A172 (cell line): ENCODE data around the gene RTL10. TPM values are rescaled to one million over a fixed set of nuclear protein-coding genes. Genes with fewer than 3 reads are reported as not detected.
"Not testable (repeated sequence)": the region's sequence is repeated elsewhere in the genome, so short reads cannot be mapped to it uniquely, and the experiment has no call there.

ENCODE experiments used
- DNase-seq: peaks from one replicate; pipeline ENCODE4 v3.0.0-alpha.2; 2015; ENCODE audit warnings: low spot score
- total RNA-seq: library from RNA; depleted of rRNA; stranded (reverse); fragments of >200 nt; shearing (Covaris generic); gene quantifications from 2 replicates; pipeline ENCODE4 v1.2.3, GENCODE V29; 2014

RTL10 gene
- total RNA-seq, 1 experiment from 2014 or later, result 11.7 TPM

DNA sequence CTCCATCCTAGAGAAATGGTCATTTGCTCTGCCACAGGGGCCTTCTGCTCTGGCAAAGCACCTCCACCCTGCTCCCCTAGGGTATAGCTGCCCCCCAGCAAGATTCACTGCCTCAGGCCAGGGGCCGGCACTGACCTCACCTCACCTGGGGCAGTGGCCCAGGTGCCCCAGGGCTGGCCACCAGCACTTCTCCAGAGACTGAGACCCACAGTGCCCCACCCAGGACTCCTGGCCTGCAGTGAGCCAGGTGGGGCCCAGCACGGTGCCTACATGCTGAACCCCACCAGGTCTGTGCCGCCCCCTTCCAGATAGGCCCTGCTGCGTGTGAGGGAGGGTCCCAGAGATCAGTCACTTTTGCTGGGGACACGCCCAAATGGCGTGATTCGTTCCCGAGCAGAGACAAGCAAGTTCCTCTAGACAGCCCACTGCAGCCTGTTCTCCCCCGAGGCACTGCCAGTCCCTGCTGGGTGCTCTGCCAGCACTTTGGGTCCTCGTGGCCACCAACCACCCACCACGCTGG, 10.8 kb downstream of the RTL10 start:
- DNase-seq, result no peak

DNA sequence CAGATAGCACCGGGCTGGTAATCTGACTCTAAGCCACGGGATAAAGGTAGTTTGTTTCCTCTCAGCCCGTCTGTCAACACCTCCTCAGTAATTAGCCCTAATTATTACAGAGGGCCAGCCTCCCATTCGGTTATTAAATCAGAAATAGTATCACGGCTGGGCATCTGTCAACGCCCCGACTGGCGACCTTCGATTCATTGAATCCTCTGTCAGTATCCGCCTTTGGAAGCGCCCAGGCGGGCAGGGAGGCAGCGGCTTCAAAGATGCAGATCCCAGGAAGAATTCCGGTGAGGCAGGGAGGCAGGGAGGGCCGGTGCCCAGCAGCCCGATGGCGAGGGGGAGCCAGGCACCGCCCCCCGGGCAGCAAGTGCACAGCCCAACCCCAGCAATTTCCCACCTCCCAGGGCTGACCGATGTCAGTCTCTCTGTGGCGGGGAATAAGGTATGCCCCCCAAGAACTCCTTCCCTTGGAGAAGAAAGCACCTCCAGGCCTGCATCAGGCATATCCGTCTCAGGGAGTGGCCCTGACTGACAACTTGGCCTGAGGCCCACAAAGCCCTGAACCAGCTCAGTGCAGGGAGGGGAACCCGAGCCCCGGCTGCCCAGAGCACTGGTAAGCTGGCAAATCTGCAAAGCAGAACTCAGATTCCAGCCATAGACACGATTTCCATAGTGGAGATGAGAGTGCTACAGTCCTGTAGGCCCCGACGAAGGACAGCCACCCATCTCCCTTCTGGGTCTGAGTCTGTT, 11.4 kb downstream of the RTL10 start:
- no peak for DNase-seq

DNA sequence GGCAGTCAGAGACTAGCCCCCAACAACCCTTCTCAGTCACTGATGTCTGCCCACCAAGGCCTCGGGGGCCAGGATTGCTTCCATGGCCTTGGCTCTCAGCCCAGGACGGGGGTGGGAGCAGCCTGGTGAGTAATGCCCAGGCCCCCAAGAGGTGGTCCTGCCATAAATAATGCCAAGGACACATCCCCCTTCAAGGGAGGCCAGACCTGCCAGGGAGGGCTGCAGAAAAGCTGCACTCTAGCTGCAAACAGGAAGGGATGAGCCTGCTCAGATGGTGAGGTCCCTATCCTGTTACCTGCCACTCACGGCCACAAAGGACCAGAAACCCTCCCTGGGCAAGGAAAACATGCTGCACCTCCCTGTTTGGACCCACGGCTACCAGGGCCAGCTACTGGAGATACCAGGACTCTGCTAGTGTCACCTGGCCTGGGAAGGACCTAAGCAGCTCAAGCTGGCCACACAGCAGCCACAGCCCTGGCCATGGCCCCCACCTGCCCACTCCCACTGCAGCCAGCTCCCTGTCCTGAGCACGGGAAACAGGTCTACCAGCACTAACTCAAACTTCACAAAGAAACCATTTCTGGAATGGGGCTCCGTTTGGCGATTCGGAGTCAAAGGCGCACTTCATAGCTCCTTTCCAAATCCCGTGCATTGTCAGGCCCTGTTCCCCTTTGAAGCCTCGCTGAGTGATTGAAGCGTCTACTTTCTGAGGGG, 12.1 kb downstream of the RTL10 start:
- DNase-seq, result no peak

DNA sequence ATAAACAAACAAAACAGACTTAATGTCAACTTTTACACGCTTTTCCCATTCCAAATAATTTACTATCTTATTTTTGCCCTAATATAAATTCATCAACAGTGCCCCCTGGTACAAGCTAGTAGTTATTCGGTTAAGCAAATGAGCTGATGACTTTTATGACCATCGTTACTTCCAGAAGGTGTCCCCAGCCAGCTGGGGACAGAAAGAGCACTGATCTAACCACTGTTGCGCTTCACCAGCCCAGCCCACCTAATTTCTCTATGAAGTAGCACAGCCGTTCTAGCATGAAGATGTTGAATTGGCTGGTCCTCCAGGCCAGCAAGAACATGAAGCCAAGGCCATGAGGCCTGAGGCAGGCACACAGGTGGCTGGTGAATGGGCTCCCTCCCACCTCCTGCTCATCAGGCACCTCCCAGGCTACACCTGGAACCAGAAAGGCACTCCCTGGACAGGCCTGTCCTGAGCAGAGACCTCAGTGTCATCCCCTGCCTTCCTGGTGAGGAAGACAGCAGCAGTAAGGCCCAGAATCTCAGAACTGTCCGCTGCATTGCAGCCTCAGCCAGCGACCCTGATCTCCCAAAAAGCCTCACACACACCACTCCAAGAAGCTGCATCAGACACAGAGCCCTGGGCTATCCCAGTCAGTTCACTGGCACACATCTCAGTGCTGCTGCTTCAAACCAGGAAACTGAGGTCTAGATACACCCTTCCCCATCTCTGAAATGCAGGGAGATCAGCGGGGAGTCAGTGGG, 12.9 kb downstream of the RTL10 start:
- no peak for DNase-seq

DNA sequence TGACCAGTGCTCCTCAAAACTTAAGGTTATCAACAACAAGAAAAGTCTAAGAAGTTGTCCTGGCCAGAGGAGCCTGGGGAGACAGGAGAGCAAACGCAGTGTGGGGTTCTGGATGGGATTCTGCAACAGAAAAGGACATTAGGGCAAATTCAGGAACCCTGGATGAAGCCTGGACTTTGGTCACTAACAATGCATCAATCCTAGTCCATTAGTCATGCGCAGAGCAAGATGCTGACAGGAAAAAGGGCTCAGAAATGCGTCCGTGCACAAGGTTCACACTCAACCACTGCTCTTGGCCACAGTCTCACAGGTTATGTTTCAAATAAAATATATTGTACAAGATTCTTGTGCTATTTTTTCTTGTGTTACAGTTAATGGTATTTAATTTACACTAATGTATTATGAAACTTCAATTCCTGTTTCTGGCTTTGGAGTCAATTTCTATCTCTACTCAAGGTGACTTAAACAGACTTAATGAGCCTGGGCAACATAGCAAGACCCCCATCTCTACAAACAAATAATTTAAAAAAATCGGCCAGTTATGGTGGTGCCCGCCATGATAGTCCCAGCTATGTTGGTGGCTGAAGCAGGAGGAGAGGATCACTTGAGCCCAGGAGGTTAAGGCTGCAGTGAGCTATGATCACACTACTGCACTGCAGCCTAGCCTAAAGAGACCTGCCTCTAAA, 13.6 kb downstream of the RTL10 start:
- no peak for DNase-seq

DNA sequence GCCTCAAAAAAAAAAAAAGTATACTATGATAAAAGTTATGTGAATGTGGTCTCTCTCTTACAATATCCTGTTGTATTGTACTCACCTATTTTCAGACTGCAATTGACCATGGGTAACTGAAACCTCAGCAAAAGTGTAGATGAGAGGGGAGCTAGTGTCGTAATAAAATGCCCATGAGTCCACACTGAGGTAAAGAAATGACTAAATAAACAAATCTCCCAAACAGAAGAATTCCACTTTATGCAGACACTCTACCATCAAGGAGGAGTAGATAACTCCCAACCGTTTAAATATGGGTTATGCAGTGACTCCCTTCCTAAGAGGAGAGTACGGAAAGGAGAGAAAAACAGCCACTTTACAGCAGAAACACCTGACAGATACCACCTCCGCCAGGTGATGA, 14.6 kb downstream of the RTL10 start:
- DNase-seq, result no peak

DNA sequence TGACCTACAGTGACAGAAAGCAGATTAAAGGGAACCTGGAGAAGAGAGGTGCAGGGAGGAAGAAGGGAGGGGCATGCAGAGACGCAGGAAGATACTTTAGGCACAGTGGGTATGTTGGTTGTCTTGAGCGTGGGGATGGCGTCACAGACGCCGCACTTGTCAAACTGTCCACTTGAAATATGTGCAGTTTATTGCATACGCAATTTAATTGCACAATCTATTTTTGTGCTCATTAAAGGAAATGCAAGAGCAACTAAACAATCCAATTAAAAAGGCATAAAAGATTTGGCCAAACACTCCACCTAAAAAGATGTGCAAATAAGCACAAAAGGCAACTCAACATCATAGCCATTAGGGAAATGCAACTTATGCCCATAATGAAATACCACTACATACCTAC, 16.8 kb downstream of the RTL10 start:
- no peak for DNase-seq

DNA sequence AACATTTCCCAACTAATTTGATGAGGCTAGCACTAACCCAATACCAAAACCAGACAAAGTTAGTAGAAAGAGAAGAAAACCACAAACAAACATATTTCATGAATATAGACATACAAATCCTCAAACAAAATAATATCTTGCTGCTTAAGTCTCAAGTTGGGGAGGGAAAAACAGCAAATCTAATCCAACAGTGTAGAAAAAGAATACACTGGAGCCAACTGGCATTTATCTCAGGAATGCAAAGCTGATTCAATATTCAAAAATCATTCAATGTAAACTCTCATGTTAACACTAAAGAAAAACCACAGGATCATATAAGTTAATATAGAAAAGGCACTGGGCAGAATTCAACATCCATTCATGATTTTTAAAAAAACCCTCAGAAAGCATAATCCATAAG, 18.2 kb downstream of the RTL10 start:
- no peak for DNase-seq

DNA sequence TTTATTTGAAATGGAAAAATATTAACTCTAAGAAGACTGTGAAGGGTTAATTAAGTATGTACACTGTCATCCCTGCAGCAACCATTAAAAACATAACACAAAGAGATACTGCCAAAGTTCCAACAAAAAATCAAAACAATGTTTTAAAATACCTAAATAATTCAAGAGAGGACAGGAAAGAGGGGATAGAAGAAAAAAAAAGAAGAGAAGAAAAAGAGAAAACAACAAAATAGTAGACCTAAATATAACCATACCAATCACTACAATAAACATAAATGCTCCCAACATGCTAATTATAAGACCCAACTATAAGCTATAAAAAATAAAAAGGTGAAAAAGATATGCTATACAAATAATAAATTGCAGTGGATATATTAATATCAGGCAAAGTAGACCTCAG, 20.1 kb downstream of the RTL10 start:
- DNase-seq, result no peak

DNA sequence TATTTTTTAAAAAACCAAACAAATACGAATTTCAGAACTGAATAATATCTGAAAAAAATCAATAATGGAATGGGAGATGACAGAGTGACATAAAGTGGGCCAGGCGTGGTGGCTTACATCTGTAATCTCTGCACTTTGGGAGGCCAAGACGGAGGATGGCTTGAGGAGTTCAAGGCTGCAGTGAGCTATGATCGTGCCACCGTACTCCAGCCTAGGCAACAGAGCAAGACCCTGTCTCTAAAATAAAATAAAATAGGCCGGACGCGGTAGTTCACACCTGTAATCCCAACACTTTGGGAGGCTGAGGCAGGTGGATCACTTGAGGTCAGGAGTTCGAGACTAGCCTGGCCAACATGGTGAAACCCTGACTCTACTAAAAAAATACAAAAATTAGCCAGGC, 21.3 kb downstream of the RTL10 start:
- not testable (repeated sequence) for DNase-seq

DNA sequence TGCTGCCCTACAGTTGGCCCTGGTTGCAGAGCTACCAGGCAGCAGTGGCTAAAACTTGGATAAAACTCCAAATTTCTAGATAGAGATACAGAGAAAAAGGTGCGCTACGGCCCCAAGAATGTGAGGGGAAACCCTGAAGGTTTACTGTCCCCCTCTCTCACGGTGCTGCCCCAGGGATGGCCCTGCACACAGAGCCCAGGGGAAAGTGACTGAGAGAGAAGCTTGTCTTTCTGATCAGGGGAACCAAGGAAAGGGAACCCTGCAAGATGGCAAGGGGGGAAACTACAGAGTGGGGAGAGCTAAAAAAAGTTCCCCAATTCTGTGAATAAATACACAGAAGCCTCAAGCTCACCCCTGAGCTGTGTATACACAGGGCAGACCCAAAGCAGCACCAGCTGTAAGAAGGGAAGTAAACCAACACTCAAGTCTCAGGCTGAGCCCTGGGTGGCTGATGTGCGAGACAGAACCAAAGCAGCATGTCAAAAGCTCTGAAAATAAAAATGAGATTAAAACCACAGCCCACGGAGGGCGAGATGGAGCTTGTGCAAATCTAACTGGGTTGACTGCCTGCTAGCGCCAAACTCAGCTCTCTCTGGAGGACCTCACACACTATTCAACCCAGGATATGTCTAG, 22.1 kb downstream of the RTL10 start:
- DNase-seq, result no peak

DNA sequence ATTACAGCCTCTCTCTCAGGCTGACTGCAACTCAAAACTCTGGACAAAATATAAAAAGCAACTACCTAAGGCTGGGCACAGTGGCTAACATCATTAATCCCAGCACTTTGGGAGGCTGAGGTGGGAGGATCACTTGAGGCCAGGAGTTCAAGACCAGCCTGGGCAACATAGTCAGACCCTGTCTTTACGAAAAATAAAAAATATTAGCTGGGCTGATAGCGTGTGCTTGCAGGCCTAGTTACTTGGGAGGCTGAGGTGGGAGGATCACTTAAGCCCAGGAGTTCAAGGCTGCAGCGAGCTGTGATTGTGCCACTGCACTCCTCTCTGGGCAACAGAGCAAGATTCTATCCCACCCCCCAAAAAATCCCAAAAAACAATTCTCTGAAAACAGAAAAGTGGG, 22.7 kb downstream of the RTL10 start:
- not testable (repeated sequence) for DNase-seq

DNA sequence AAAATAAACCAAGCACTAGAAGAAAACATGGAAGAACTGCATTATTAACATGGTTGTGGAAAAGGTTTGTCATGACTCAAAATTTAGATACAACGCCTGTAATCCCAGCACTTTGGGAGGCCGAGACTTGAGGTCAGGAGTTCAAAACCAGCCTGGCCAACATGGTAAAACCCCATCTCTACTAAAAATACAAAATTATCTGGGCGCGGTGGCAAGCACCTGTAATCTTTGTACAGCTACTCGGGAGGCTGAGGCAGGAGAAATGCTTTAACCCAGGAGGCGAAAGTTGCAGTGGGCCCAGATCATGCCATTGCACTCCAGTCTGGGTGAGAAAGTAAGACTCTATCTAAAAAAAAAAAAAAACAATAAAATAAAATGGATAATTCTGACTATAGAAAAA, 23.7 kb downstream of the RTL10 start:
- no peak for DNase-seq

DNA sequence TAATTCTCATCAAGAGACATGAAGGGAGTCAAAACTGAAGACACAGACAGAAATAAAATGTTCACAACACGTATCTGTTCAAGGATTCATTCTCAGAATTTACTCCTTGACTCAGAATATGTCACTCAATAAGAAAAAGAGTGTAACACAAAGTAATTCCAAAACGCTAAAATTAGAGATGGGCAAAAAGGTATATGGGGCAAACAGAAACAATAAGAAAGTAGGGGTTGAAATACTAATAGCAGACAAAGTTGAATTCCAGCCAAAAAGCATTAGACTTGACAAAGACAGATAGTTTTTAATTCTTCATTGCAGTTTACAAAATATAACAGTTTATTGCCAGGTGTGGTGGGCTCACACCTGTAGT, 26.7 kb downstream of the RTL10 start:
- no peak for DNase-seq

DNA sequence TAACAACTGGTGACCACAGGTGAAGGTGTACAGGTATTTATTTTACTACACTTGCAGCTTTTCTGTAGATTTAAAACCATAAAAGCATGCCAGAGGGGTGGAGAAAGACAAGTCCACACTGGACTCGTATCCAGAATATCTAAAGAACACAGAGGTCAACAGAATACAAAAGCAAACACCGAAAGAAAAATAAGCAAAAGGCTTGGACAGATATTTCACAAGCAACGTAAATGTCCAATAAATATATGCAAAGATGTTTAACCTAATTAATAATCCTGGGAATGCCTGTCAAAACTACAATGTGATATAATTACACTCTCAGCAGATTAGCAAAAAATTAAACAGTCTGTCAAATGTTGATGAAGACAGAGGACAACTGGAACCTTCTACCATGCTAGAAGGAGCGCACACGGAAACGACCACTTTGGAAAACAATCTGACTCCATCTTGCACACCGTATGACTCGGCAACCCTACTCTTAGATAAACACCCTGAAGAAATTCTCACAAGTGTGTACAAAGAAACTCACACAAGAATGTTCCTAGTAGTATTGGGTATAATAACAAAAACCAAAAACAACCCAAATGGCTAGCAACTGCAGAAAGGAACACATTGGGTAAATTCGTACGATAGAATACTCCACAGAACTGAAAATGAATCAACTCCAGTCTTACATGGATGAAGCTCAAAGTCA, 27.2 kb downstream of the RTL10 start:
- no peak for DNase-seq

DNA sequence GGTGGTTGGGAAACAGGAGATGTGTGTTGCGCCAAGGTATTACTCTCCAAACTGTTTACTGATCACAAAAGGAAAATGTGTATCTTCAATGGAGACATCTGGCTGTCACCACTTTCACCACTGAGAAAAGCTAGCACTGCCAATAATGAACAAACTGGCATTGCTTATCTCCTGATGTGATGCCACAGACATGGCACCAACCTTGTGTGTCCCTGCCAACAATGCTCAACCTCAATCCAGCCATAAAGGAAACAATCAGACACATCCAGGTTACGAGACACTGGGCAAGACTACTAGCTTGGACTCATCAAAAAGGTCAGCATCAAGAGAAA, 28.1 kb downstream of the RTL10 start:
- DNase-seq, result no peak

DNA sequence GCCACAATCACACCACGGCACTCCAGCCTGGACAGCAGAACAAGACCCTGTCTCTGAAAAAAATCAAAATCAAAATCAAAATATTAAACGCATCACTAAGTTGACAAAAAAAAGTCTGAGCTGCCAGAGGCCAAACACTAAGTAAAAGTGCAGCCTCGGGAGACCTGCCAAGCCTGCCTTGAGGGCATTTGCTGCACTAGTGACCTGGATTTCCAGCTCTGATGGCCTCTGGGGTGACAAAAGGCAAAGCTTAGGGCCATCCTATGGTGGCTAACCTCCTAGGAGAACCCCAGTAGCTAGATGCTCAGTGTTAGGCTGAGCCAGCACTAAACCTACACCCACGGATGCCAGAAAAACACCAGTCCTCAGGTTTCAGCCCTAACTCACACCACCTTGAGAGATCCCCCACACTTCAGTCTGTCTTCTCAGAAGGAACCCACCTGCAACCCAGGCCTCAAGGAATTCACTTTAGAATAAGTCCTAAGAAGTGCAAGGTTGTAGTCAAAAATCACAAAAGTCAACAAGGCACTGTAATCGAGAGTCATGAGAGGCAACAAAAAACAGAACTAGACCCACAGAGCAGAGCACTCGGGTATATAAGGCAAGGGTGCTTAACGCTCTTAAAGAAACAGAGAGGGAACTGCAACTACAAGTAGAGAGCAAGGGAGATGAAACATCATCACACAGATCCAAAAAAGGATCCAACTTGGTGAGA, 28.6 kb downstream of the RTL10 start:
- no peak for DNase-seq

DNA sequence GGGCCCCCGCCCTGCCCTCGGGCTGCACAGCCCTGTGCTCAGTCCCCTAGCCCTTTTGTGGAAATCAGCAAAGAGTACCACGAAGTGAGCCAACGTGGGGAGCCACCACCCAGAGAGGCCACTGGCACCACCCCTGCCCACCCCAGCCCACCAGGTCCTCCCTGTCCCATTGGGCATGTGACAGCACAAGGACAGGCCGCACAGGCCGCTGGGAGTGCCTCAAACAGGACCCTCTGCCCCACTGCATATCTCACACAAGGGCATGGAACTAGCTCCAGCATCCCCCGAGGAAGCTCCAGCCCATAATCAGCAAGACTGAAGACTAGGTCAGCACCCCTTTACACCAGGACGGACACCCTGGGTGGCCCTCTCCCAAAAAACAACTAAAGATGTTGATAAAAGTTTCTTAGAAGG, 29.7 kb downstream of the RTL10 start:
- no peak for DNase-seq

DNA sequence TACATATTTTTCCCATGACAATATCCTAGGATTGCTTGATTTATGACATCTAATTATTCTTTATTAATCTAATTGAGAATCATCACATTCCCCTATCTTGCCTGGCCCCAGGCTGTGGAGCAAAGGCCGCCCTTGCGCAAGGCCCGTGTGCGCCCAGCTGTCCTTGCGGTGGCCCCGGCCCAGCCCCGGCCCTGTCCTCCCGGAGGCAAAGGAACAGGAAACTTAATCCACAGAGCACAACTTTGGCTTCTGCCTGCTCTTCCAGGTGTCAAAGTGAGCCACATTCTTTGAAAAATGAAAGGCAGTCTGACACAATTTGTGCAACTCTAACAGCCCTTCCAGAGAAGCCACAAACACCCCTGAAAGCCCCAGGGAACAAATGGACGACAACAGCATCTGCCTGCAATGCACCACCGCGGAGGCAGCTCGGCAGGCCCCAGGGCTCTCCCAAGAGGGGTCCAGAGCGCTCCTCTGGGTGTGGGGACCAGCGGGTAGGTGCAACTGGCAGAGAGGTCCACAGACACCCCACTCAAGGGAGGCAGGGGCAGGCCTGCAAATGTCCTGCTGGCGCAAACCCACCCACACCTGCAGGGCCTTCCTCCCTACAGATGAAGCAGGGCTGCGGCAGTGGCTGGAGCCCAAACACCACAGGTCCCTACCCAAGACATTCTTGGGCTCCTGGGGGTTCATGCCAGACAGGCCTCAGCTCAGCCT, 30.3 kb downstream of the RTL10 start:
- no peak for DNase-seq

DNA sequence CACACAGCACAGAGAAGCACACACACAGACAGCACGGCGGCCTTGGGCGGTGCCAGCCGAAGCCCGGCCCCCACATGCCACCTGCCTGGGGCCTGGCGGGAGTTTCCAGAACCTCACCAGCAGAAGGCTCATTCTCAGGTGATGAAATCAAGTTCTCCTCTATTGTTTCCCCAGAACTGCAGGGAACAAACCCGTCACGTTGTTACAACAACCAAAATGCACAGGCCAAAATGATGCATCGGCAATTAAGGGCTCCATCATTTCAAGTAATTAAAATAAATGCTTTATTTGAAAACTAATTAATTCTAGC, 30.8 kb downstream of the RTL10 start:
- no peak for DNase-seq
